Stimulated activated CD4-positive, alpha-beta T cell treated with anti-CD3 and anti-CD28 coated beads, TNF-alpha, amount 100 ng/mL, for 24 hours (primary cell): ENCODE data around the gene SH2D1A.
"Not testable (repeated sequence)": the region's sequence is repeated elsewhere in the genome, so short reads cannot be mapped to it uniquely, and the experiment has no call there.

Experiments
- DNase-seq, 3 experiments: peaks; one replicate each; pipeline ENCODE4 v3.0.0-alpha.2; 2020; ENCODE audit warnings: low read depth in 3 of 3

Gene SH2D1A

GRCh38 chrX:124346117-124346876 is at the start of gene SH2D1A:
SH2D1A (plus strand) TSS chrX:124346563; CDS start chrX:124346643, 80 bp downstream.
- DNase-seq = peak in 1 of 3 experiments; percentile 3

GRCh38 chrX:124299323-124299722 is 47.0 kb upstream of the SH2D1A start:
- not testable (repeated sequence) for DNase-seq

GRCh38 chrX:124300405-124300804 is 46.0 kb upstream of the SH2D1A start:
- DNase-seq = no peak

GRCh38 chrX:124307253-124307907 is 39.0 kb upstream of the SH2D1A start:
- no peak for DNase-seq

GRCh38 chrX:124325732-124326131 is 20.6 kb upstream of the SH2D1A start:
- no peak for DNase-seq

- no peak for DNase-seq
Measured at GRCh38 chrX:124328765-124329164, 17.6 kb upstream of the SH2D1A start.

- no peak for DNase-seq
Measured at GRCh38 chrX:124332481-124333424, 13.6 kb upstream of the SH2D1A start, which contains the start of gene TEX13D. TEX13D (plus strand) TSS chrX:124332660; CDS start chrX:124332918, 258 bp downstream.

GRCh38 chrX:124333862-124334261 is 12.5 kb upstream of the SH2D1A start:
- DNase-seq = no peak

- not testable (repeated sequence) for DNase-seq
Measured at GRCh38 chrX:124334555-124334954, 11.8 kb upstream of the SH2D1A start.

- DNase-seq = no peak
Measured at GRCh38 chrX:124335598-124335997, 10.8 kb upstream of the SH2D1A start.

- DNase-seq = no peak
Measured at GRCh38 chrX:124337916-124338315, 8.4 kb upstream of the SH2D1A start.

GRCh38 chrX:124338733-124339514 is 7.4 kb upstream of the SH2D1A start:
- DNase-seq = no peak

- DNase-seq = no peak
Measured at GRCh38 chrX:124341396-124342132, 4.8 kb upstream of the SH2D1A start.

GRCh38 chrX:124342174-124342867 is 4.0 kb upstream of the SH2D1A start:
- DNase-seq = no peak

- DNase-seq = no peak
Measured at GRCh38 chrX:124343016-124343415, 3.3 kb upstream of the SH2D1A start.

- DNase-seq = no peak
Measured at GRCh38 chrX:124344246-124344645, 2.1 kb upstream of the SH2D1A start.

- peak in 1 of 3 experiments; percentile 1 for DNase-seq
Measured at GRCh38 chrX:124346877-124347241, 496 bp downstream of the SH2D1A start.

GRCh38 chrX:124347242-124347641 is 879 bp downstream of the SH2D1A start:
- DNase-seq = peak in 1 of 3 experiments; percentile 23

- DNase-seq = no peak
Measured at GRCh38 chrX:124348182-124348581, 1.8 kb downstream of the SH2D1A start.
